Activated CD4-positive, alpha-beta T cell treated with anti-CD3 and anti-CD28 coated beads, Interleukin-2, amount 10 ng/mL, durations not matched to agents 24 days and 14 days (primary cell): ENCODE measurements around the gene GPR26. TPM values are rescaled to one million over a fixed set of nuclear protein-coding genes. Genes with fewer than 3 reads are reported as not detected.
"Not testable (repeated sequence)": the region's sequence is repeated elsewhere in the genome, so short reads cannot be mapped to it uniquely, and the experiment has no call there.

ENCODE experiments used
- DNase-seq: peaks from one replicate; pipeline ENCODE4 v3.0.0; 2022
- H3K27ac Mint-ChIP-seq: one replicate; pipeline ENCODE4 v1.8.0; 2022; ENCODE audit warnings: mild to moderate bottlenecking, mixed read lengths
- H3K27me3 Mint-ChIP-seq: one replicate; pipeline ENCODE4 v1.8.0; 2022; ENCODE audit warnings: mixed read lengths
- H3K36me3 Mint-ChIP-seq: one replicate; pipeline ENCODE4 v1.8.0; 2022; ENCODE audit warnings: low read depth, mild to moderate bottlenecking, mixed read lengths
- H3K4me1 Mint-ChIP-seq: one replicate; pipeline ENCODE4 v1.8.0; 2021; ENCODE audit warnings: mixed read lengths
- H3K4me3 Mint-ChIP-seq: one replicate; pipeline ENCODE4 v1.8.0; 2022; ENCODE audit warnings: mild to moderate bottlenecking, moderate library complexity, mixed read lengths
- H3K9me3 Mint-ChIP-seq: one replicate; pipeline ENCODE4 v1.8.0; 2021; ENCODE audit warnings: mixed read lengths
- intact Hi-C: fragments of 100-400 bp; cut with micrococcal nuclease; formaldehyde crosslinking; loops from one replicate; pipeline ENCODE4 v1.15.1; 2023
- total RNA-seq: library from RNA; stranded (reverse); gene quantifications from 2 replicates; pipeline ENCODE4 v1.2.3, GENCODE V29; 2022

Gene GPR26
- total RNA-seq, 1 donor from 2014 or later = not detected

DNA sequence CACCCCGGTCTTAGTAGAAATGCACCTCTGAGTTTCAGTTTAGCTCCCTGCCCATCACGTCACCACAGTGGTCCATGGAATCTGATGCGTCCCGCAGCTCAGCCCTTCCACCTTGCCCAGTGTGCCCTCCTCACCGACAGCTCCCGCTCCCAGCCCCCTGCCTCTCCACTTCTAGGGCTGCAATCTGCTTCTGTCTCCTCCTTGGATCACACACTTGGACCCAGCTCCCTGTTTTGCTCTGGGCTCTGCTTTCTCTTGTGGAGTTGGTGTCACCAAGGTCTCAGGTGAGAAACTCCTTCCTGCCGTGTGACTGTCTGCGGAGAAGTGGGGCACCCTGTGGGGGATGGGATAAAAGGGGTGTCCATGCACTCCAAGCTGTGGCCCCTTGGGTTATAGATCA lies 37.9 kb downstream of the GPR26 start:
- Mint-ChIP-seq H3K36me3 (no peaks in the 10 kb centered on the region), H3K27ac (no peak overlapping the region), H3K4me3 (no peak overlapping the region), H3K4me1 (no peaks in the 10 kb centered on the region), H3K9me3 (no peaks in the 10 kb centered on the region), H3K27me3 (no peaks in the 10 kb centered on the region)
- DNase-seq = no peak
- intact Hi-C loops = no loop called here

DNA sequence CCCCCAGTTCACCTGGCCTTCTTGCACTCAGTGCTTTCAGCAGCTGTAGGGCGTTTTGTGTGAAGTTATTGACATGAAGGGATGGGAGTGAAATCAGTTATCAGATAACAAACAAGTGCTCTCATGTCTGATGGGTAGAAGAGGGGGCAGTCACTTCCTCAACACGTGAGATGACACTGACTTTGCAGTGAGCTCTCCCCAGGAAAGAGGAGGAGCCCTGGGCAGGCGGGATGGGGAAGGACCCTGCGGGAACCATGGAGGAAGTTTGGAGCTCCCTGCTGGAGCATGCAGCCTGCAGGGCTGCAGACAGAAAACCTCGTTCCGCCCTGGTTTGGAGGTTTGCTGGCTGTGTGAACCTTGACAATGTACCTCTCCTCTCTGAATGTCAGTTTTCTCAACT lies 38.7 kb downstream of the GPR26 start:
- Mint-ChIP-seq H3K9me3 (no peaks in the 10 kb centered on the region), H3K36me3 (no peaks in the 10 kb centered on the region), H3K27ac (no peak overlapping the region), H3K27me3 (no peaks in the 10 kb centered on the region), H3K4me1 (no peaks in the 10 kb centered on the region), H3K4me3 (no peak overlapping the region)
- intact Hi-C loops = no loop called here
- DNase-seq = no peak

- no peaks in the 10 kb centered on the region for H3K4me1 Mint-ChIP-seq
- intact Hi-C loops = no loop called here
- H3K4me3 Mint-ChIP-seq = no peak overlapping the region
- no peaks in the 10 kb centered on the region for H3K36me3 Mint-ChIP-seq
- H3K9me3 Mint-ChIP-seq = no peaks in the 10 kb centered on the region
- no peak for DNase-seq
- no peaks in the 10 kb centered on the region for H3K27me3 Mint-ChIP-seq
- no peak overlapping the region for H3K27ac Mint-ChIP-seq
These were observed 40.1 kb downstream of the GPR26 start for GRCh38 chr10:123706236-123706635.

GRCh38 chr10:123715546-123715945 lies 49.4 kb downstream of the GPR26 start:
- Mint-ChIP-seq H3K9me3 (no peaks in the 10 kb centered on the region), H3K27ac (no peak overlapping the region), H3K36me3 (no peaks in the 10 kb centered on the region), H3K4me3 (no peak overlapping the region), H3K4me1 (no peaks in the 10 kb centered on the region), H3K27me3 (peaks cover 4% of the 10 kb centered on the region)
- DNase-seq = no peak
- intact Hi-C loops = no loop called here

DNA sequence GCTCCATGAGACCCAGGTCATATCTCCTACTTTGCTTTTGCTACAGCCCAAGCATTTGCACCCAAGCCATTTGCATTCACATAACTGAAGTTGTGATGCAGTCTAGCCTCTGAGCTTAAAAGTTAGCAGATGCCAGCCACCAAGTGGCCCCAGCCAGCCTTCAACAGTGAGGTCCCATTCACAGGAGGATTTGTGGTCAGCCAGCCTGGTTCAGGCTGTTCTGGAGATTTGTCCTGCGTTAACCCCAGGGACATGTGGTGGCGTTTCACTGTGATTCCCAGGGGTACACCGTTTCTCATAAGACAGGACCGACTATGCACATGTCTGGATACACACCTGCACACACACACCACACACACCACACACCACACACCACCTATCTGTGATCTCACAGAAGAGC lies 51.2 kb downstream of the GPR26 start:
- Mint-ChIP-seq H3K36me3 (no peaks in the 10 kb centered on the region), H3K9me3 (no peaks in the 10 kb centered on the region), H3K27ac (no peak overlapping the region), H3K4me1 (no peaks in the 10 kb centered on the region), H3K4me3 (no peak overlapping the region), H3K27me3 (peaks cover 3% of the 10 kb centered on the region)
- DNase-seq = no peak
- intact Hi-C loops = no loop called here

- Mint-ChIP-seq H3K36me3 (no peaks in the 10 kb centered on the region), H3K4me3 (no peak overlapping the region), H3K27me3 (no peaks in the 10 kb centered on the region), H3K4me1 (no peaks in the 10 kb centered on the region), H3K27ac (no peak overlapping the region), H3K9me3 (no peaks in the 10 kb centered on the region)
- intact Hi-C loops = no loop called here
- DNase-seq = no peak
These were observed 52.4 kb downstream of the GPR26 start for GRCh38 chr10:123718544-123719060.

GRCh38 chr10:123720536-123720935 lies 54.4 kb downstream of the GPR26 start:
- DNase-seq = no peak

GRCh38 chr10:123721441-123722049 lies 55.4 kb downstream of the GPR26 start:
- Mint-ChIP-seq H3K4me1 (no peaks in the 10 kb centered on the region), H3K36me3 (no peaks in the 10 kb centered on the region), H3K27ac (no peak overlapping the region), H3K9me3 (no peaks in the 10 kb centered on the region), H3K4me3 (no peak overlapping the region), H3K27me3 (no peaks in the 10 kb centered on the region)
- no peak for DNase-seq
- intact Hi-C loops = no loop called here

More at GRCh38 chr10:123720536-123720935, 54.4 kb downstream of the GPR26 start:
- Mint-ChIP-seq H3K27me3 (no peaks in the 10 kb centered on the region), H3K27ac (no peak overlapping the region), H3K4me1 (no peaks in the 10 kb centered on the region), H3K36me3 (no peaks in the 10 kb centered on the region), H3K9me3 (no peaks in the 10 kb centered on the region), H3K4me3 (no peak overlapping the region)
- intact Hi-C loops = no loop called here

DNA sequence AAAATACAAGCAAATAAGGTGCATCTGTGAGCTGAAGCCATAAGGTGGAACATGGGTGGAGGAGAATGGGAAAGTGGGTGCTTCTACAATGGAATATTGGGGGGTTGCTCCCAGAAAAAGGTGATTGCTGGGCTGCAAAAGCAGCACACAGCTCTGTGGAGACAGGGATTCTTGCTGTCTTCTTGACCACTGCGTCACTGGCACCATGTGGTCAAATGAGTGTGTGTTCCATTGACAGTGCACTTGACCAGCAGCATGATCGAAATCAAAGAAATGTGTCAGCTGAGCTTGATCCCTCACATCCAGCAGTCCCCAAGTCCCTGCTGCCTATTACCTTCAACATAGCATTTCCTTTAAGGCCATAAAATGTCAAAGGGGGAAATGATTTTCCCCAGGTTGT lies 56.2 kb downstream of the GPR26 start:
- DNase-seq = no peak
- H3K27me3 Mint-ChIP-seq = no peaks in the 10 kb centered on the region
- H3K27ac Mint-ChIP-seq = no peak overlapping the region
- no peaks in the 10 kb centered on the region for H3K4me1 Mint-ChIP-seq
- H3K9me3 Mint-ChIP-seq = no peaks in the 10 kb centered on the region
- H3K4me3 Mint-ChIP-seq = no peak overlapping the region
- H3K36me3 Mint-ChIP-seq = no peaks in the 10 kb centered on the region
- intact Hi-C loops = no loop called here

DNA sequence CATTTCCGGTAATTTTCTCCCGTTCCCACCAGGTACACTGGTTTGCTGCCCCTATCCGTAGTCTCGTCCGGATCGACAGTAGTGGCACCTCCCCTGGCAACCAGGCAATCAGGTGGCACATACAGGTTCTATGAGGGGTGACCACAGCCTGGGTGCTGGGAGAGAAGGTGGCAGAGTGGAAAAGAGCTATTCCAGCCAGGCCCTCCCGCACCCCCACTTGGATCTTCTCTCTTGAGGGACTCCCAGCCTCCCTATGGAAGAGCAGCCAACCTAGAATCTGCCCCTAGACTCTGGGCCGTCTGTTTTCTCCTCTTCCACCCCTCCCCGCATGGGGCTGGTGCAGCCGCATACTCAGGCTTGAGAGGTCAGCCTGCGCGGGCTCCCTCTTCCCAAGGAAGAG lies 58.6 kb downstream of the GPR26 start:
- no peak overlapping the region for H3K4me3 Mint-ChIP-seq
- H3K36me3 Mint-ChIP-seq = no peaks in the 10 kb centered on the region
- DNase-seq = no peak
- no peaks in the 10 kb centered on the region for H3K4me1 Mint-ChIP-seq
- no peak overlapping the region for H3K27ac Mint-ChIP-seq
- no peaks in the 10 kb centered on the region for H3K27me3 Mint-ChIP-seq
- intact Hi-C loops = no loop called here
- no peaks in the 10 kb centered on the region for H3K9me3 Mint-ChIP-seq

GRCh38 chr10:123726381-123726780 lies 60.2 kb downstream of the GPR26 start:
- Mint-ChIP-seq H3K36me3 (no peaks in the 10 kb centered on the region), H3K27ac (no peak overlapping the region), H3K4me1 (no peaks in the 10 kb centered on the region), H3K27me3 (no peaks in the 10 kb centered on the region), H3K9me3 (no peaks in the 10 kb centered on the region), H3K4me3 (no peak overlapping the region)
- intact Hi-C loops = no loop called here
- DNase-seq = no peak

DNA sequence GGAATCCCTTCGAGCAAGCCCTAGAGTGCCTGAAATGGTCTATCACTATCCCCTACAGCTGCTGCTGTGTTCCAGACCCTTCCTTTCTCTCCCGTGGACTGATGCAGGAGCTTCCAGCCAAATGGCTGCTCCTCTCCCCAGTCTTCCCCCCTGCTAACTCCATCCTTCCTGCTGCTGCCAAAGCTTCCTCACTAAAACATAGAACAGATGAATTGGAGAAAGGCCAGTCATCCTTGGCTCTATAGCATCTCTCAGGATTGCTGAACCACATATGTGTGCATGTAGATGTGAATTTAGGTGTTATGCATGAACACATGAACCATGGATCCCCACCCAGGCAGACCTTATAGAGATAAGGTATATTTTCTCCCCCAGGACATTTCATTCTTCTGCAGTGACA lies 60.7 kb downstream of the GPR26 start:
- H3K4me3 Mint-ChIP-seq = no peak overlapping the region
- H3K36me3 Mint-ChIP-seq = no peaks in the 10 kb centered on the region
- no peaks in the 10 kb centered on the region for H3K4me1 Mint-ChIP-seq
- H3K27ac Mint-ChIP-seq = no peak overlapping the region
- DNase-seq = no peak
- no peaks in the 10 kb centered on the region for H3K27me3 Mint-ChIP-seq
- H3K9me3 Mint-ChIP-seq = no peaks in the 10 kb centered on the region
- intact Hi-C loops = no loop called here

GRCh38 chr10:123729523-123729922 lies 63.4 kb downstream of the GPR26 start:
- Mint-ChIP-seq H3K4me3 (no peak overlapping the region), H3K4me1 (no peaks in the 10 kb centered on the region), H3K9me3 (no peaks in the 10 kb centered on the region), H3K36me3 (no peaks in the 10 kb centered on the region), H3K27me3 (no peaks in the 10 kb centered on the region), H3K27ac (no peak overlapping the region)
- intact Hi-C loops = no loop called here
- no peak for DNase-seq

GRCh38 chr10:123736917-123737316 lies 70.8 kb downstream of the GPR26 start:
- H3K4me3 Mint-ChIP-seq, H3K27me3 Mint-ChIP-seq, DNase-seq, H3K4me1 Mint-ChIP-seq, H3K36me3 Mint-ChIP-seq, intact Hi-C loops, H3K9me3 Mint-ChIP-seq, H3K27ac Mint-ChIP-seq: not testable (repeated sequence)

DNA sequence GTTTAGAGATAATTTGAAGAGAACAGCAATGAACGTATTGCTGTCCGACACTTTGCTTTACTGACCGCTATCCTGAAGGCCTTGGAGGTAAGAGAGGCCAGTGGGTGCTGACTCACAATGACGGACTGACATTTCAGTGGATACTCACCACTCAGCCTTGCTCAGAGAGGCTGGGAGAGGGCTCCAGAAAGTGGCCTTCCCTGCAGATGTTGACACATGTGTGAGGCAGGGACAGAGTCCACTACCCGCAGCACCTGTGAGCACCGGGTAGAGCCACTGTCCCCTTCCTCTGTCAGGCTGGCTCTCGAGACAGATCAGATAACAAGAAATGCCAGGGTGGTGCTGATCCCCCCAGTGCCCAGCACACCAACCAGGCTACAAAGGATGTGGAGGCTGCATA lies 75.0 kb downstream of the GPR26 start:
- no peaks in the 10 kb centered on the region for H3K27me3 Mint-ChIP-seq
- H3K4me3 Mint-ChIP-seq = no peak overlapping the region
- DNase-seq = no peak

More for the DNA sequence above, 75.0 kb downstream of the GPR26 start:
- Mint-ChIP-seq H3K36me3 (no peaks in the 10 kb centered on the region), H3K4me1 (no peaks in the 10 kb centered on the region), H3K27ac (no peak overlapping the region), H3K9me3 (no peaks in the 10 kb centered on the region)
- intact Hi-C loops = no loop called here
